ENCODE measurements around the gene ZNRF2. TPM values are rescaled to one million over a fixed set of nuclear protein-coding genes. Genes with fewer than 3 reads are reported as not detected.
A peak's percentile ranks its signal among the peaks of the same experiment; 100 is the strongest.

Gene ZNRF2
- polyA plus RNA-seq, 1 of the 3 experiments (the other 2 are of a cell fraction) = 4.0 TPM

- ChIA-PET CTCF (interaction anchor here (0.7 to 1.4 kb wide), 3 partner anchors 17 to 45 kb away, joined by 3 read pairs; no protein-coding TSS in a partner anchor), POLR2A (no interaction called here)
- no peak for DNase-seq
Measured at GRCh38 chr7:30369879-30370278, 85.5 kb downstream of the ZNRF2 start.

GRCh38 chr7:30371321-30371720 lies 86.9 kb downstream of the ZNRF2 start:
- CTCF ChIA-PET = interaction anchor here (1.2 to 1.3 kb wide), 2 partner anchors 12 to 193 kb away, joined by 4 to 5 read pairs; no protein-coding TSS in a partner anchor
- no peak overlapping the region for H3K27ac ChIP-seq (ENCODE audit: low read depth in 2 of 2, low read length in 1 of 2)
- no peak overlapping the region for H3K4me2 ChIP-seq
- POLR2A ChIA-PET = no interaction called here
- no peak overlapping the region for H2AFZ ChIP-seq (ENCODE audit: low read depth)
- no peaks in the 10 kb centered on the region for H3K27me3 ChIP-seq (ENCODE audit: insufficient read depth)
- no peaks in the 10 kb centered on the region for H3K9me3 ChIP-seq
- DNase-seq = no peak
- WGBS (ENCODE audit: low lambda C conversion rate) = 97% methylated on average over 5 of the region's 5 CpGs
- peaks cover 4% of the 10 kb centered on the region; the same call in 1 of the 2 replicates for H3K79me2 ChIP-seq (ENCODE audit: insufficient read depth)
- H3K4me1 ChIP-seq (ENCODE audit: control insufficient read depth in 1 of 2, insufficient read depth in 2 of 2, low read depth in 1 of 2, low read length in 1 of 2) = peaks cover 12 to 30% of the 10 kb centered on the region in 2 experiments; a peak in 2 of 4 replicates
- H3K9me2 ChIP-seq = no peaks in the 10 kb centered on the region
- no peak overlapping the region for H3K4me3 ChIP-seq (ENCODE audit: low read depth in 2 of 2, low read length in 1 of 2)
- H3K36me3 ChIP-seq (replicated peaks in 1 of 2; ENCODE audit: control insufficient read depth in 1 of 2, insufficient read depth in 2 of 2, low read length in 1 of 2) = peaks cover 4 to 14% of the 10 kb centered on the region in 2 experiments
- no peaks in the 10 kb centered on the region for H4K20me1 ChIP-seq (ENCODE audit: insufficient read depth)
- peaks cover 16% of the 10 kb centered on the region for H3F3A ChIP-seq (replicated peaks; ENCODE audit: insufficient read depth)
- H3K9ac ChIP-seq = no peak overlapping the region
- TF ChIP-seq ZBTB33 (IDR thresholded peaks at IDR 0.05; ENCODE audit: borderline replicate concordance, low read depth) (no peak), GATA2 (CRISPR knock-in tag; IDR thresholded peaks at IDR 0.05) (no peak), YY1 (IDR thresholded peaks at IDR 0.05; ENCODE audit: low read depth) (no peak), USF2 (IDR thresholded peaks at IDR 0.05; ENCODE audit: borderline replicate concordance, low read depth, low read length) (no peak), CHD2 (IDR thresholded peaks at IDR 0.05; ENCODE audit: low read length, partially characterized antibody) (no peak), EP300 (IDR thresholded peaks at IDR 0.05; ENCODE audit: borderline replicate concordance in 1 of 2, low read depth in 1 of 2, low read length in 1 of 2) (no peak), JUND (IDR thresholded peaks at IDR 0.05) (no peak), FOSL2 (IDR thresholded peaks at IDR 0.05; ENCODE audit: borderline replicate concordance, low read depth) (no peak), RXRA (IDR thresholded peaks at IDR 0.05; ENCODE audit: borderline replicate concordance, low read depth) (no peak), MXI1 (IDR thresholded peaks at IDR 0.05; ENCODE audit: low read depth, low read length) (no peak), CTCF (IDR thresholded peaks at IDR 0.05) (no peak), POLR2AphosphoS5 (IDR thresholded peaks at IDR 0.05; ENCODE audit: low read depth, low read length) (no peak), GABPA (IDR thresholded peaks at IDR 0.05; ENCODE audit: low read depth) (no peak), FOXM1 (IDR thresholded peaks at IDR 0.05; ENCODE audit: low read depth) (no peak)

More at GRCh38 chr7:30369879-30370278, 85.5 kb downstream of the ZNRF2 start:
- H3K79me2 ChIP-seq (ENCODE audit: insufficient read depth) = peaks cover 4% of the 10 kb centered on the region; the same call in 1 of the 2 replicates
- no peaks in the 10 kb centered on the region for H3K9me3 ChIP-seq
- H4K20me1 ChIP-seq (ENCODE audit: insufficient read depth) = no peaks in the 10 kb centered on the region
- peak overlapping the region in 1 of 2 experiments; percentile 28; a peak in 3 of 4 replicates for H3K27ac ChIP-seq (ENCODE audit: low read depth in 2 of 2, low read length in 1 of 2)
- H3F3A ChIP-seq (replicated peaks; ENCODE audit: insufficient read depth) = peaks cover 23% of the 10 kb centered on the region
- no peaks in the 10 kb centered on the region for H3K9me2 ChIP-seq
- no peak overlapping the region for H3K4me3 ChIP-seq (ENCODE audit: low read depth in 2 of 2, low read length in 1 of 2)
- H3K9ac ChIP-seq = no peak overlapping the region
- H2AFZ ChIP-seq (ENCODE audit: low read depth) = peak overlapping the region; percentile 2; the same call in 1 of the 2 replicates
- H3K27me3 ChIP-seq (ENCODE audit: insufficient read depth) = no peaks in the 10 kb centered on the region
- H3K4me2 ChIP-seq = no peak overlapping the region; the same call in 1 of the 2 replicates
- H3K36me3 ChIP-seq (replicated peaks in 1 of 2; ENCODE audit: control insufficient read depth in 1 of 2, insufficient read depth in 2 of 2, low read length in 1 of 2) = peaks cover 4 to 16% of the 10 kb centered on the region in 2 experiments
- peaks cover 13 to 37% of the 10 kb centered on the region in 2 experiments; a peak in 2 of 4 replicates for H3K4me1 ChIP-seq (ENCODE audit: control insufficient read depth in 1 of 2, insufficient read depth in 2 of 2, low read depth in 1 of 2, low read length in 1 of 2)
- TF ChIP-seq RFX5 (IDR thresholded peaks at IDR 0.05; ENCODE audit: low read length) (no peak), EZH2phosphoT487 (IDR thresholded peaks at IDR 0.05; ENCODE audit: borderline replicate concordance, low read depth) (no peak), RCOR1 (IDR thresholded peaks at IDR 0.05; ENCODE audit: low read length) (no peak), YY1 (IDR thresholded peaks at IDR 0.05; ENCODE audit: low read depth) (no peak), NFIC (IDR thresholded peaks at IDR 0.05; ENCODE audit: borderline replicate concordance) (no peak), USF1 (IDR thresholded peaks at IDR 0.05; ENCODE audit: borderline replicate concordance, low read depth) (no peak), PBX3 (IDR thresholded peaks at IDR 0.05) (no peak), TAF1 (IDR thresholded peaks at IDR 0.05; ENCODE audit: borderline replicate concordance, low read depth, low read length) (no peak), ELF1 (IDR thresholded peaks at IDR 0.05) (no peak), GATA2 (CRISPR knock-in tag; IDR thresholded peaks at IDR 0.05) (no peak), RXRA (IDR thresholded peaks at IDR 0.05; ENCODE audit: borderline replicate concordance, low read depth) (no peak), FOXJ3 (CRISPR knock-in tag; IDR thresholded peaks at IDR 0.05) (no peak)
